D341Med (cell line): Measurements from ENCODE around the gene MPDU1.

Experiments
- DNase-seq: peaks from one replicate; pipeline ENCODE4 v3.0.0; 2012; ENCODE audit warnings: low spot score

The MPDU1 gene

GRCh38 chr17:7583253-7584109 is at the start of gene MPDU1:
Gene MPDU1, plus strand, starts transcription at chr17:7583852. Its CDS starts 11 bp downstream, at chr17:7583863.
- DNase-seq = peak; percentile 84

DNA sequence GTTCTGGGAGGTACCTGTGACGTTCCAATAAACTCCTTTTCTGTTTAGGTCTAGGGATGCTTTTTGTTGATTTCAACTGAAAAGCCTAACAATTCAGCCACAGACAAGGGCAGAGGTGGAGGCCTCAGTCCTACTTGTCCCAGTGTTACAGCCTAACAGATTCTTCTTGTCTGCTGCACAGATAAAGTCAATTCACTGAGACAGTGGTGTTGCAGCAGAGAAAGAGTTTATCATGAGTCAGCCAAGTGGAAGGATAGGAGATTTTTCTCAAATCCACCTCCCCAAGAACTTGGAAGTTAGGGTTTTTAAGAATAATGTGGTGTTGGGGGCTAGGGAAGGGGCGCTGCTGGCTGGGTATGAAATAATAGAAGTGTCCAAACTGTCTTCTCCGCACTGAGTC is 45.6 kb upstream of the MPDU1 start:
- DNase-seq = no peak

DNA sequence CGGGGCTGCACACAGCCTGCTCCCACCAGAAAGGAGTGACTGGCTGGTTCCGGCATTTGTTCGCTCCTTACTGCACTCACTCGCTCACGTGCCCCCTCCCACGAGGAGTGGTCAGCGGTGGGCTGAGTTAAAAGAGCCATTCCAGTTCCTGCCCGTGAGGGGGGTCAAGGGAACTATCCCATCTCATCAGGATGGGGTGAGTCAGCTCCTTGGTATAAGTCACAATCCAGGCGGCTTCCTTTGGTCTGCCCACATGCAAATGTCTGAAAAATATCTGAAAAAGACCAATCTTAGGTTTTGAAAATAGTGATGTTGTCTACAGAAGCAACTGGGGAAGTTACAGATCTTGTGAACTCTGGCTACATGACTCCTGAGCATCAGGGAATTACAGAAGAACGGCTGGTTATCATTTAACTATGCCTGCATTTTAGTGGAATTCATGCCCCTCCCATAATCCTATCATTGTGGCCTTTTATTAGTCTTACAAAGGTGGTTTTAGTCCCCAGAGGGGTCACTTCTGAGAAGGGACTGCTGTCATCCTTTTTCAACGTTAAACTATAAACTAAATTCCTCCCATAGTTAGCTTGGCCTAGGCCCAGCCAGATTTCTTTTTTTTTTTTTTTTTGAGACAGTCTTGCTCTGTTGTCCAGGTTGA is 44.6 kb upstream of the MPDU1 start:
- no peak for DNase-seq

DNA sequence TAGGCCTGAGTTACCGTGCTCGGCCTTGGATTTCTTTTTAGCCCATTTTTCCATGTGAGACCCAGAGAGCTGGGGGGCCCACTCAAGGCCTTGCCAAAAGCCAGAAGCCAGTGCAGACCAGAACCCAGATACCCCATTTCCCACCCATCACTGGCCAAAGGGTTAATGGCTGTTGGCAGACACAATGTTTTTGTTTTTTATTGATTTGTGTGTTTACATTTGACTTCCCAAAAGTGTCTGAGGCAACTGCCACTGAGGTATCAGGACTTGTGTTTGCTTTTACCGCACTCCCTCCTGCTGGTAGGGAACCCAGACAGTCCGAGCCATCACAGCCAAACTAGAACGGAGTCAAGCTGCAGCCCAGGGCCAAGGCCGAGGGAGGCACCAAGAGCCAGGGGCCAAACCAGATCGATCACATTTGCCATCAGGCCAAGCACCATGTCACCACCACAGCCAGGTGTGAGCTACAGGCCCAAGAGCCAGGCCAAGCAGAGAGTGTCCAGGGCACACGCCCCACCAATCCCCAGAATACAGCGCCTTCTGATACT is 42.5 kb upstream of the MPDU1 start:
- no peak for DNase-seq

DNA sequence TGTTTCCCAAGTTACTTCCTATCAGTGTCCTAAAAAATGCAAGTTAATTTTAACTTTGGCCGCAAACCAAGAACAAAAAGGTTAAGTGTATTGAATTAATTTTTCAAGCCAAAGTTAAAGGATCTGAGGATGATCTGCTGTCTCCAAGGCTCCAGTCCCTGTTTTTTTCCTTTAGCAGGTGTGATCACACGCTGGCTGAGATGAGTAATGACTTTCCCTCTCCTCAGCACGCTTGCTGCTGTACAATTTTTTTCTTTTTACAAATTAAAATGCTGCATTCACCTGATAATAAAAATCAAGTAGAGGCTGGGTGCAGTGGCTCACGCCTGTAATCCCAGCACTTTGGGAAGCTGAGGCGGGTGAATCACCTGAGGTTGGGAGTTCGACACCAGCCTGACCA is 38.7 kb upstream of the MPDU1 start:
- DNase-seq = no peak

DNA sequence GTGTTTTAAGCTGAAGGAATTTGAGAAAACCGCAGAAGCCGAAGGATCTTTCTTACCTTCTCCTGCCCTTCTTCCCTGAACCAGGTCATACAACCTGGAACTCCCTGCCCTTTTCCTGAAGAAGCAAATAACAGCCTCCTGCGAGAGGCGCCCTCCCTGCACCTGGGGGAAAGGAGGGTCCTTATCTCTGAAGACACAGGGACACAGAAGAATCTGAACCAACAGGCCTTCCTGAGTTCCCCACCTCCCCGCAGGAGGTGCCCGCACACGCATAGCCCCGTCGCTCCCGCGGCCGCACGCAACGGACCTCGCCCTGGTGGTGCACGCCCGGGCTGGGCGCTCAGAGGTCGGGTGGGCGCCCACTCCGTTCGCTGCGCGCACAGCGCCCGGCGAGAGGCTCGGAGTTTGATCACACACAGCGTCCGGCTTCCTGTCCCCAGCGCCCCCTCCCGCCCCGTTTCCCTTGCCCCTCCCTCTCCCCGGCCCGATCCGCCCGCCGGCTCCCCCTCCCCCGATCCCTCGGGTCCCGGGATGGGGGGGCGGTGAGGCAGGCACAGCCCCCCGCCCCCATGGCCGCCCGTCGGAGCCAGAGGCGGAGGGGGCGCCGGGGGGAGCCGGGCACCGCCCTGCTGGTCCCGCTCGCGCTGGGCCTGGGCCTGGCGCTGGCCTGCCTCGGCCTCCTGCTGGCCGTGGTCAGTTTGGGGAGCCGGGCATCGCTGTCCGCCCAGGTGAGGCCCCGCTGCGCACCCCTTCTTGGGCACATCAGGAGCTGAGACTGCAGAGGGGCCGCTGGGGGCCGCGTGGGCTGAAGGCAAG is 34.9 kb upstream of the MPDU1 start, which contains the start of gene TNFSF12:
Gene TNFSF12, plus strand, starts transcription at position 474 of the 816 bp plus-strand sequence. Its CDS starts 96 bp downstream, at position 570.
- DNase-seq = no peak

DNA sequence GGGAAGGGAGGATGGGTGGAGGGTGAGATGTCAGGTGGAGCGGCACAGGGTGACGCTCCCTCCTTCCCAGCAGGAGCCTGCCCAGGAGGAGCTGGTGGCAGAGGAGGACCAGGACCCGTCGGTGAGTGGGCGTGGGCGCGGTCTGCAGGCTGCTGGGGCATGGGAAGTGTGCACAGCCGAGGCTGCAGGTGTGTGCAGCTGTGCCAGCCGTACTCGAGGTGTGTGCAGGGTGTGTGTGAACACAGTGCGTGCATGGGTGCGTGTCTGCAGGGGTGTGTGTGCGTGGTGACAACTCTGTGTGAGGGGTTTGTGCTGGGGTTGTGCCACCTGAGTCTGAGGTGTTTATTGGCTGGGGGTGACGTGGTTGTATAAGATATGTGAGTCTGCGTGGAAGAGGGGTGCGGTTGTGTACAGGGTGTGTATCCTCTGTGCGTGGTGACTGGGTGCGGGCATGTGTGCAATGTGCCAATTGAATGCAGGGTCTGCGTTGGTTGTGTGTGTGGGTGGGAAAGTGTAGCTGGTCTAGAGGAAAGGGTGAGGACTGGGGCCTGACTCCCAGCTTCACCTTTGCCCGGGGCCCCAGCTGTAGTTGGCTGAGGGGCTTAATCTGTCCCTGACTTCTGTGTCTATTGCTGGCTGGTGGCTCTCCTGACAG is 34.1 kb upstream of the MPDU1 start:
- no peak for DNase-seq

DNA sequence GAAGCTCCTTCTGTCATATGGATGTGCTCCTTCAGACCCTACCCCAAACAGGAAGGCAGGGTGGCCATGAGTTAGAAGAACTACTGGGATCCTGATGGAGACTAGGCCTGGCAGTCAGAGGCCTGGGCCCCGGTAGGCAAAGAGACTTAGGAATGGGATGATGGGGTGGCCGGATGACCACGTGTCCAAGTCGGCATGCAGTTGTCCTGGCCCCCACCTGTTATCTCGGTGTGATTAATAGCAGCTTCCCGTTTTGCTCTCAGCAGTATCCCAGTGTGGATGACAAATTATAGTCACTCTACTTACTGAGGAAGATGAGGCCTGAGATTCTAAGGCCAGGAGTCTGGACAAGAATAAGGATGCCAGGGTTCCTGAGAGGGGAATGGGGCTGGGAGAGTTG is 33.3 kb upstream of the MPDU1 start:
- DNase-seq = no peak

- DNase-seq = no peak
Observed at GRCh38 chr17:7551396-7551795, 32.3 kb upstream of the MPDU1 start.

DNA sequence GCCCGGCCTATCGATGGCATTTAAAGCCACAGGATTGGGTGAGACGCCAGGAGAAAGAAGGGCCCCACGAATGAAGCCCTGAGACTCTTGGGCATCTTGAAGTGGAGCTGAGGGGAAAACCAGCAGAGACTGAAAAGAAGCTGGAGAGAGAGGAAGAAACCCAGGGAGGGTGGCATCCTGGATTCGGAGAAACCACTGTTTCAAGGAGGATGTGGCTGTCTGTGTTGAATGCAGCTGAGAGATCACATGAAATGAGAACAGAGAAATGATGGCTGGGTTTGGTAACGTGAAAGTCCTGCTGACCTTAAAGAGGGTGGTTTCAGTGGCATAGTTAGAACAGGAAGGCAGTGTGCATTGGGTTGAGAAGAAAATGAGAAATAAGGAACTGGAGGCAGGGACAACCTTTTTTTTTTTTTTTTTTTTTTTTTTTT is 31.0 kb upstream of the MPDU1 start:
- DNase-seq = no peak

DNA sequence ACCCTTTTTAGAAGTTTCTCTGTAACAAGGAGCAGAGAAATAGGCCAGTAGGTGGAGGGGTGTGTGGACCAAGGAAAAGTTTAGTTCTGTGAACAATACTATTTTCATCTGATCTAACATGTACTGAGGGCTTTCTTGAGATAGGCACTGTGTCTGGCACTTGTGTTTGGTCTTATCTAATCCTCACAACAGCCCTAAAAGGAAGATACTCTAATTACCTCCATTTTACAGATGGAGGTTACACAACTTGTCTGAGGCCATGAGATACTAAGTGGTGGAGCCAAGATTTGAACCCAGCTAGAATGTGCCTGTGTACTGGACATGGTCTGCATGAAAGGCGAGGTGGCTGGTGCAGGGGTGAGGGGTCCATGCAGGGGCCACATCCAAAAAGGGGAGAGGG is 30.3 kb upstream of the MPDU1 start:
- DNase-seq = no peak

GRCh38 chr17:7555320-7555948 is 28.2 kb upstream of the MPDU1 start:
- DNase-seq = no peak

- no peak for DNase-seq
Observed at GRCh38 chr17:7556627-7557026, 27.0 kb upstream of the MPDU1 start.

GRCh38 chr17:7557147-7557764 is 26.4 kb upstream of the MPDU1 start:
- DNase-seq = no peak

DNA sequence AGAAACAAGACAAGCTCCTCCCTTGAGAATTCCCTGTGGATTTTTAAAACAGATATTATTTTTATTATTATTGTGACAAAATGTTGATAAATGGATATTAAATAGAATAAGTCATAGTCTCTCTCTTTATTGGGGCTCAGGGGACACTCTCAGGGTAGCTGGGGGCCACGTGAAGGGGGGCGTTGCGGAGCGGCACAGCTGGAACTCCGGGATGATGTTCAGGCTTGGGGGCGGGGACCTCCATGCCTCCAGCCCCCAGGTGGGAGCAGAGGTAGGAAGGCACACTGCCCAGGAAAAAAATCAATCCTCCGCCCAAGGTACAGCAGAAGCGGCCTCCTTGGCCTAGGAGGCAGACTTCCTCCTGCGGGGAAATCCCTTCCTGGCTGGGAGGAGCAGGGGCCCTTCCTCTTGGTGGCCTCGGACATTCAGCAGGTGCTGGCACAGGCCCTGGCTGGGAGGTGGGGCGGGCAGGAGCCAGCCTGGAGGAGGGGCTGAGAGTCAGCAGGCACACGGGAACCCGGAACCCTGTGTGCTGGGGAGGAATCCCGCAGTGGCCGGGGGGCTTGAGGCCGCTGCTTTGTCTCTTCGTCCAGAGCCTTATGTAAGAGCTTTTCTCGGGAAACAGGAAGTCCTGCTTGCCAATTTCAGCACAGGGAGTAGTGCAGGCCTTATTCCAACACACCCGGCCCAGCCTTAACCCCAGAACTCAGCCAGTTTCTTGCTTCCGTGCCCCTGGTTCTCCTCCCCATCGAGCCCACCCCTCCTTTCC is 25.7 kb upstream of the MPDU1 start:
- no peak for DNase-seq

DNA sequence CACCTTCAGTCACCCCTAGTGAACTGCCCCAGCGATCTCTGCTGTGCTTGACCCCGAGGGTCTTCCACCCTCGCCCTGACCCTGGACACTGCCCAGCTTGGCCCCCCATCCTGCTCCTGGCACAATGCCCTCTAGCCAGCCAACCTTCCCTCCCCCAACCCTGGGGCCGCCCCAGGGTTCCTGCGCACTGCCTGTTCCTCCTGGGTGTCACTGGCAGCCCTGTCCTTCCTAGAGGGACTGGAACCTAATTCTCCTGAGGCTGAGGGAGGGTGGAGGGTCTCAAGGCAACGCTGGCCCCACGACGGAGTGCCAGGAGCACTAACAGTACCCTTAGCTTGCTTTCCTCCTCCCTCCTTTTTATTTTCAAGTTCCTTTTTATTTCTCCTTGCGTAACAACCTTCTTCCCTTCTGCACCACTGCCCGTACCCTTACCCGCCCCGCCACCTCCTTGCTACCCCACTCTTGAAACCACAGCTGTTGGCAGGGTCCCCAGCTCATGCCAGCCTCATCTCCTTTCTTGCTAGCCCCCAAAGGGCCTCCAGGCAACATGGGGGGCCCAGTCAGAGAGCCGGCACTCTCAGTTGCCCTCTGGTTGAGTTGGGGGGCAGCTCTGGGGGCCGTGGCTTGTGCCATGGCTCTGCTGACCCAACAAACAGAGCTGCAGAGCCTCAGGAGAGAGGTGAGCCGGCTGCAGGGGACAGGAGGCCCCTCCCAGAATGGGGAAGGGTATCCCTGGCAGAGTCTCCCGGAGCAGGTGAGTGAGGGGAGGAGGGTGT is 24.9 kb upstream of the MPDU1 start, which contains the start of gene TNFSF13:
Gene TNFSF13, plus strand, starts transcription at position 207 of the 776 bp plus-strand sequence. Its CDS starts 290 bp downstream, at position 497.
- no peak for DNase-seq

DNA sequence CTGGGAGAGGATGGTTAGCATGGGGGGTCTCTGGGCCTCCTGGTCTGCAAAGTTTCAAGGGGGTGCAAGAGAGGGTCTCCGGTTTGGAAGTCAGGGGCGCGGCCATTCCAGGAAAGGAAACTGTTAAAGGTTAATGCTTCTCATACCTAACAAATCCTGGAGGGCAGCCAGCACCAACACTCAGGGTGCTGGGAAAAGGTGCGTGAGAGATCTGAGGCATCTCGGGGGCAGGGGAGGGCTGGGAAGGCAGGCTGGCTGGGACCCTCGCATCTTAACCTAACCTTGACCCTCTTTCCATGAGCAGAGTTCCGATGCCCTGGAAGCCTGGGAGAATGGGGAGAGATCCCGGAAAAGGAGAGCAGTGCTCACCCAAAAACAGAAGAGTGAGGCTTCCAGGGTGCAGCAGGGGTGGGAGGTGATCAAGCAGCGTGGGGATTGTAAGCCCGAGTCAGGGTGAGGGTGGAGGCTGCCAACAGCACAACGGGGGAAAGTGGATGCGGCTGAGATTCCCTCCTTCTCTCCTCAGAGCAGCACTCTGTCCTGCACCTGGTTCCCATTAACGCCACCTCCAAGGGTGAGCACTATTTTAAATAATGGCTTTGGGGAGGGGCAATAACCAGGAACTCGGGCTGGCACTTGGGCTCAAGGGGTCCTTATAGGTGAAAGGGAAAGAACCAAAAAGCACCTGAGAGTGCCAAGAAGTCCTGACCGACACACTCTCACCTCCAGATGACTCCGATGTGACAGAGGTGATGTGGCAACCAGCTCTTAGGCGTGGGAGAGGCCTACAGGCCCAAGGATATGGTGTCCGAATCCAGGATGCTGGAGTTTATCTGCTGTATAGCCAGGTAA is 24.1 kb upstream of the MPDU1 start:
- no peak for DNase-seq
